Hepatocyte (in vitro differentiated cells): ENCODE results near the gene ANKDD1B. TPM values are rescaled to one million over a fixed set of nuclear protein-coding genes. Genes with fewer than 3 reads are reported as not detected.
"Not testable (repeated sequence)": the region's sequence is repeated elsewhere in the genome, so short reads cannot be mapped to it uniquely, and the experiment has no call there.

Experiments
- DNase-seq: peaks from one replicate; pipeline ENCODE4 v3.0.0-alpha.2; 2016; ENCODE audit warnings: low spot score
- H2AFZ ChIP-seq: fragments of 200-600 bp; sonication (generic); 2 replicates; pipeline ENCODE4 v1.6.0; 2016; ENCODE audit warnings: antibody characterized with exemption, mild to moderate bottlenecking
- H3K27ac ChIP-seq: fragments of 200-600 bp; sonication (generic); 2 replicates; pipeline ENCODE4 v1.5.1; 2016; ENCODE audit warnings: mild to moderate bottlenecking
- H3K27me3 ChIP-seq: fragments of 200-600 bp; sonication (generic); 2 replicates; pipeline ENCODE4 v1.6.1; 2016
- H3K36me3 ChIP-seq: fragments of 200-600 bp; sonication (generic); replicated peaks from 2 replicates; pipeline ENCODE4 v1.5.1; 2016; ENCODE audit warnings: low read depth; ENCODE audit not compliant: insufficient read depth
- H3K4me1 ChIP-seq: fragments of 200-600 bp; sonication (generic); 2 replicates; pipeline ENCODE4 v1.5.1; 2016; ENCODE audit warnings: mild to moderate bottlenecking, moderate library complexity; ENCODE audit not compliant: insufficient read depth
- H3K4me2 ChIP-seq: fragments of 200-600 bp; sonication (generic); 2 replicates; pipeline ENCODE4 v1.6.0; 2016
- H3K4me3 ChIP-seq: fragments of 200-600 bp; sonication (generic); 2 replicates; pipeline ENCODE4 v1.5.1; 2016; ENCODE audit warnings: mild to moderate bottlenecking
- H3K79me2 ChIP-seq: fragments of 200-600 bp; sonication (generic); 2 replicates; pipeline ENCODE4 v1.6.0; 2017; ENCODE audit warnings: mild to moderate bottlenecking
- H3K9me2 ChIP-seq: fragments of 200-600 bp; sonication (generic); replicated peaks from 2 replicates; pipeline ENCODE4 v1.6.0; 2017; ENCODE audit warnings: mild to moderate bottlenecking; ENCODE audit not compliant: insufficient read depth
- H3K9me3 ChIP-seq: fragments of 200-600 bp; sonication (generic); 2 replicates; pipeline ENCODE4 v1.5.1; 2016; ENCODE audit warnings: low read depth, mild to moderate bottlenecking
- H4K20me1 ChIP-seq: fragments of 200-600 bp; sonication (generic); 2 replicates; pipeline ENCODE4 v1.6.0; 2016; ENCODE audit warnings: mild to moderate bottlenecking; ENCODE audit not compliant: insufficient read depth, poor library complexity, severe bottlenecking
- EZH2 ChIP-seq: fragments of 200-600 bp; sonication (generic); IDR thresholded peaks from 2 replicates; pipeline ENCODE4 v1.6.1; 2016; ENCODE audit warnings: antibody characterized with exemption, mild to moderate bottlenecking, borderline replicate concordance
- EZH2phosphoT487 ChIP-seq: fragments of 200-600 bp; sonication (generic); IDR thresholded peaks from one replicate; pipeline ENCODE4 v1.6.1; 2018; ENCODE audit warnings: antibody characterized with exemption, mild to moderate bottlenecking, low read depth, moderate library complexity; ENCODE audit not compliant: unreplicated experiment, severe bottlenecking
- WGBS: methylation state at CpG from one replicate; pipeline ENCODE4 v1.1.6; 2016; ENCODE audit warnings: low lambda C conversion rate; ENCODE audit errors: missing lambda C conversion rate; 5-methylcytosine and 5-hydroxymethylcytosine counted together
- polyA plus RNA-seq: library from polyadenylated mRNA; unstranded; fragments of >200 nt; fragmentation: Nextera tagmentation; extraction: Ambion mirVana; gene quantifications from 2 replicates; pipeline ENCODE4 v1.2.1, GENCODE V29; 2016
- total RNA-seq: library from RNA; depleted of rRNA; stranded (reverse); fragments of >200 nt; gene quantifications from 2 replicates; pipeline ENCODE4 v1.2.3, GENCODE V29; 2014
- TF ChIP-seq, protein P1 (sequence below): fragments of 200-600 bp; sonication (generic); IDR thresholded peaks from 2 replicates; pipeline ENCODE4 v1.5.1; 2016; ENCODE audit warnings: antibody characterized with exemption, mild to moderate bottlenecking; ENCODE audit not compliant: poor library complexity

Gene ANKDD1B
- total and polyA plus RNA-seq, 2 experiments from 2014 or later, result 0.71 to 4.7 TPM

DNA sequence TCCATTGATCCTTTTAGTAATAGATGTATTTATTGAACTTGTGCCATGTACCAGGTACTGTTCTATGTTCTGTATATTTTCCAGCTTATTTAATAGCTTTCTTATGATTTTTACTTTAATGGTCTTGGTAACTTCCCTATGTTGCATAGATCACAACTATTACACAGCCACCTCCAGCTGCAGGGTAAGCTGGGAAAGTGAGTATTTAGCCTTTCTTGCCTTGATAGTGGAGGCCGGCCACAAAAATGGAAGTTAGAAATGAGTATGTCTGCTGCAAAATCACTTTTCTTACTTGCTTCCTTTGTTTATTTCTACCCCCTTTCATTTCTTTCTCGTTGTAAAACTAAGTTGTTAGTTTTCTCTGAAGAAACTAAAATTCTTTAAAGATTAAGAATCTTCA is 43.1 kb upstream of the ANKDD1B start:
- Histone ChIP-seq H3K9me2 (no peaks in the 10 kb centered on the region), H3K4me1 (peaks cover 9% of the 10 kb centered on the region), H3K4me2 (no peak overlapping the region), H3K79me2 (peaks cover 8% of the 10 kb centered on the region), H3K27ac (peak overlapping the region; percentile 52), H3K36me3 (no peaks in the 10 kb centered on the region), H3K27me3 (no peaks in the 10 kb centered on the region), H4K20me1 (no peaks in the 10 kb centered on the region), H3K4me3 (no peak overlapping the region), H3K9me3 (no peaks in the 10 kb centered on the region), H2AFZ (no peak overlapping the region)
- TF ChIP-seq EZH2 (no peak), EZH2phosphoT487 (no peak)
- TF ChIP-seq, protein P1, sequence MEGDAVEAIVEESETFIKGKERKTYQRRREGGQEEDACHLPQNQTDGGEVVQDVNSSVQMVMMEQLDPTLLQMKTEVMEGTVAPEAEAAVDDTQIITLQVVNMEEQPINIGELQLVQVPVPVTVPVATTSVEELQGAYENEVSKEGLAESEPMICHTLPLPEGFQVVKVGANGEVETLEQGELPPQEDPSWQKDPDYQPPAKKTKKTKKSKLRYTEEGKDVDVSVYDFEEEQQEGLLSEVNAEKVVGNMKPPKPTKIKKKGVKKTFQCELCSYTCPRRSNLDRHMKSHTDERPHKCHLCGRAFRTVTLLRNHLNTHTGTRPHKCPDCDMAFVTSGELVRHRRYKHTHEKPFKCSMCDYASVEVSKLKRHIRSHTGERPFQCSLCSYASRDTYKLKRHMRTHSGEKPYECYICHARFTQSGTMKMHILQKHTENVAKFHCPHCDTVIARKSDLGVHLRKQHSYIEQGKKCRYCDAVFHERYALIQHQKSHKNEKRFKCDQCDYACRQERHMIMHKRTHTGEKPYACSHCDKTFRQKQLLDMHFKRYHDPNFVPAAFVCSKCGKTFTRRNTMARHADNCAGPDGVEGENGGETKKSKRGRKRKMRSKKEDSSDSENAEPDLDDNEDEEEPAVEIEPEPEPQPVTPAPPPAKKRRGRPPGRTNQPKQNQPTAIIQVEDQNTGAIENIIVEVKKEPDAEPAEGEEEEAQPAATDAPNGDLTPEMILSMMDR, result no peak
- DNase-seq, result no peak
- WGBS, result 84% methylated on average over 2 of the region's 2 CpGs

DNA sequence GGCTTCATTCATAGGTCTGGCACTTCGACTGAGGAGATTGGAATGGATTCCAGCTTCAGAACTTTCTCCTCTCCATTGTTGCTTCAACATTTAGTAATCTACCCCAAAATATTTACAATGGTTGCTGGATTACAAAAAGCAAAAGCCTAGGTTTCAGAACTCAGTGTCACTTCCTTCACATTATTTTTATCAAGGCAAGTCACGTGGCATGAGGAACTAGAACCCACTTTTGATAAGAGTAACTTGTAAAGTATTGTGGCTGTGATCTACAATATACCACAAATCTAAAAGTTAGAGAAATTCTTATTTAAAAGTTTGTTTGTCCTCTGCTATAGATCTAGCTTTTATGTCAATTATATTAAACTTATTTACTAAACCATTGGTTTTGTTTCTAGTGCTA is 39.7 kb upstream of the ANKDD1B start:
- no peak overlapping the region for H2AFZ ChIP-seq
- H3K27ac ChIP-seq, result no peak overlapping the region
- no peaks in the 10 kb centered on the region for H3K9me2 ChIP-seq
- H3K79me2 ChIP-seq, result peaks cover 2% of the 10 kb centered on the region
- H3K36me3 ChIP-seq, result no peaks in the 10 kb centered on the region
- peaks cover 18% of the 10 kb centered on the region for H3K4me1 ChIP-seq
- DNase-seq, result no peak
- no peak overlapping the region for H3K4me2 ChIP-seq
- no peaks in the 10 kb centered on the region for H4K20me1 ChIP-seq
- H3K4me3 ChIP-seq, result no peak overlapping the region
- no peaks in the 10 kb centered on the region for H3K9me3 ChIP-seq
- TF ChIP-seq EZH2phosphoT487 (no peak), EZH2 (no peak)
- TF ChIP-seq, protein P1, result no peak
- H3K27me3 ChIP-seq, result no peaks in the 10 kb centered on the region
- WGBS, result 84% methylated on average over 2 of the region's 2 CpGs

DNA sequence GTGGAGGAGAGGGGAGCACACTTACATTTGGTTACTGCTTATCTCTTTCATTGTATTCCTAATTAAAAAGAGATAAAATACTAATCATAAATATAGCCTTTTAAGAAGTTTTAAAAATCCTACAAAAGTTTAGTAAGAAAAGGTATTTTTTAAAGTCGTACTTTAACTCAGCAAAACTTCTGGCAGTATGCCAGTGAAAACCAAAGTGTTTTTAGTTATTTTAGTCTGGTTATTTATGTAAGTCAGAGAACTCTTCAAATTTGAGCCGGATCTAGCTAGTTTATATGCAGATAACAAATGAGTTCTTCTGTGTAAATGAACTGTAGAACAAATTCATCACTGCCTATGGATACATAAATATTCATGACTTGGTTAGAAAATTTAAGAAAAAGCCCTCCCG is 36.5 kb upstream of the ANKDD1B start:
- H3K27me3 ChIP-seq, result no peaks in the 10 kb centered on the region
- H4K20me1 ChIP-seq, result no peaks in the 10 kb centered on the region
- peak; percentile 5 for DNase-seq
- H2AFZ ChIP-seq, result no peak overlapping the region
- H3K9me3 ChIP-seq, result no peaks in the 10 kb centered on the region
- TF ChIP-seq, protein P1, result no peak
- TF ChIP-seq EZH2, result no peak
- TF ChIP-seq EZH2phosphoT487, result no peak
- peaks cover 9% of the 10 kb centered on the region for H3K4me1 ChIP-seq
- no peaks in the 10 kb centered on the region for H3K36me3 ChIP-seq
- no peak overlapping the region for H3K4me2 ChIP-seq
- WGBS, result 66% methylated on average over 3 of the region's 3 CpGs
- no peaks in the 10 kb centered on the region for H3K79me2 ChIP-seq
- no peak overlapping the region for H3K27ac ChIP-seq
- H3K9me2 ChIP-seq, result no peaks in the 10 kb centered on the region
- H3K4me3 ChIP-seq, result no peak overlapping the region

DNA sequence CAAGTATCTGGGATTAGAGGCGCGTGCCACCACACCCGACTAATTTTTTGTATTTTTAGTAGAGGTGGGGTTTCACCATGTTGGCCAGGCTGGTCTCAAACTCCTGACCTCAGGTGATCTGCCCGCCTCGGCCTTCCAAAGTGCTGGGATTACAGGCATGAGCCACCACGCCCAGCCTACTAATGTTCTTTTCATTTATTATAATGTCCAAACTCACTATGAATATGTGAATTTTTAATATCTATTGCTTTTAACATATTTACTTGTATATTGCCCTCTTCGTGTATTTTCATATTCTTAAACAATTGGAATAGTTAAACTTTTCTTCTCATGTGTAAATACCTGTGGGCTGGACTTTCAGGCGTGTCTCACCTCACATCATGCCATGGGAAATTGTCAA is 33.0 kb upstream of the ANKDD1B start:
- H3K4me1 ChIP-seq, H3K27ac ChIP-seq, H3K9me3 ChIP-seq, H2AFZ ChIP-seq, H3K36me3 ChIP-seq, DNase-seq, H3K27me3 ChIP-seq, H3K79me2 ChIP-seq, H3K4me3 ChIP-seq, H4K20me1 ChIP-seq, H3K9me2 ChIP-seq, H3K4me2 ChIP-seq: not testable (repeated sequence)
- 95% methylated on average over 8 of the region's 8 CpGs for WGBS
